Muscle layer of colon (tissue), 2 donors: ENCODE measurements around the gene LPGAT1.
"Not testable (repeated sequence)": the region's sequence is repeated elsewhere in the genome, so short reads cannot be mapped to it uniquely, and the experiment has no call there.

Experiments used
- H3K27ac ChIP-seq: one replicate; pipeline ENCODE4 v1.7.0; 2013; ENCODE audit warnings: low read depth, mild to moderate bottlenecking, low read length, moderate library complexity
- H3K27me3 ChIP-seq, 2 donors: one replicate each; pipeline ENCODE4 v1.7.0; 2013; ENCODE audit warnings: low read length in 2 of 2, mild to moderate bottlenecking in 2 of 2; ENCODE audit not compliant: insufficient read depth in 2 of 2, control insufficient read depth in 1 of 2
- H3K36me3 ChIP-seq: one replicate; pipeline ENCODE4 v1.7.0; 2013; ENCODE audit warnings: mild to moderate bottlenecking, low read length; ENCODE audit not compliant: insufficient read depth
- H3K4me1 ChIP-seq: one replicate; pipeline ENCODE4 v1.7.0; 2013; ENCODE audit warnings: mild to moderate bottlenecking, low read length; ENCODE audit not compliant: insufficient read depth
- H3K4me3 ChIP-seq, 2 donors: one replicate each; pipeline ENCODE4 v1.7.0; 2013; ENCODE audit warnings: low read length in 2 of 2, low read depth in 1 of 2, mild to moderate bottlenecking in 1 of 2, moderate library complexity in 1 of 2
- H3K9ac ChIP-seq: one replicate; pipeline ENCODE4 v1.7.0; 2013; ENCODE audit warnings: low read length
- H3K9me3 ChIP-seq: one replicate; pipeline ENCODE4 v1.7.0; 2013; ENCODE audit warnings: mild to moderate bottlenecking, low read length
- donor health status: abdominal sarcoma.
- donor health status: Adenocarcinoma of cecum.

Gene LPGAT1

DNA sequence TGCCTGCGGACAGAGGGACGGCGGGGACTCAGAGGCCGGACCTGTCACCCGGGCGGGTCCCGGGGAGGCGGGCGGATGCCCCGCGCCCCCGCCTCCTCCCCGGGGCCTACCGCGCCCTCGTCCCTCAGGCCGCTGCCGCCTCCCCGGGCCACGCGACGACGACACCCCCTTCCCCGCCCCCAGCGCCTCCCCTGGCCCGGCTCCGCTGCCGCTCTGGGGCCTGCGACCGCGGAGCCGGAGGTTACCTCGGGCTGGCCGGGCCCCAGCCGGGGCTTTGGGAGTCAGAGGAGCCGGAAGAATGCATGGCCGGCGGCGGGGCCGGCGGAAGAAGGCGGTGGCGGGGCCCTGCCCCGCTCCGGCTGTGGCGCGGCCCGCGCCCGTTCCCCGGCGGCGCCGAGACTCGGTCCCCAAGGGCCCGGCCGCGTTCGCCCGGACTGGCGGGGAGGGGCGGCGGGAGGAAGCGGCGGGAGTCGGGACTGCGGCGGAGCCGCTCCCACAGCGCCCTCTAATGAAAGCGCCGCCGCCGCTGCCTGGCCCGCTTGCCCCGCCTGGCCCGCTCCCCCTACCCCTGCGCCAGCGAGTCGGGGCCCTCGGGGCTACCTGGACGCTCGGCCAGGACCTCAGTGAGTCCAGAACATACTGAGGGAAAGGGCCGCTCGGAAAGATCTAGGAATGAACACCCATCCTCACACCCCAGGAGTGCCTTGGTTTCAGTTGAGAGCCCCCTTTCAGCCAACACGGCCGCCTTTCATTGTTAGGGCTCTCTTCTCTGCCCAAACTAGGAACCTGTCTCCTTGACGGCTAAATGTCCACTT lies at the start of gene LPGAT1:
TSS of gene LPGAT1 (minus strand) at position 436 of the 815 bp plus-strand sequence. CDS start 1,467 bp downstream, outside the sequence.
- Histone ChIP-seq H3K27me3 (no peaks in the 10 kb centered on the region), H3K9ac (peak within 1 kb of the TSS; percentile 66), H3K27ac (peak within 1 kb of the TSS; percentile 78), H3K9me3 (no peaks in the 10 kb centered on the region), H3K4me3 (peak within 1 kb of the TSS; percentile 75 to 91), H3K36me3 (no peaks in the 10 kb centered on the region), H3K4me1 (peaks cover 11% of the 10 kb centered on the region)

DNA sequence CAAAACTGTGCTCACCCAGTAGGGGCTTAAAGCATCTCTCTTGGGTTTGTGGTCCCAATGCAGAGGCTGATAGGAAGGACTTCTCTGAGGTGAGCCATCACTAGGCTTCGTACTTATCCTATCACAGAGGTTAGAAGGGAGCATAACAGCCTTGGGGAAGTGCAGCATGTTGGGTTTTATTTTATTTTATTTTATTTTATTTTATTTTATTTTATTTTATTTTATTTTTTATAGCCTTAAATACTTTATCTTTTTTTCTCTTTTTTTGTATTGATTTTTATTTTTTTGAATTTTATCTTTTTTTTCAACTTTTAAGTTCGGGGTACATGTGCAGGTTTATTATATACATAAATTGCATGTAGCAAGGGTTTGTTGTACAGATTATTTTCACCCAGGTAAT lies 48.9 kb upstream of the LPGAT1 start:
- Histone ChIP-seq H3K9ac (no peak overlapping the region), H3K4me1 (no peaks in the 10 kb centered on the region), H3K36me3 (no peaks in the 10 kb centered on the region)

GRCh38 chr1:211876851-211877590 lies 46.5 kb upstream of the LPGAT1 start:
- Histone ChIP-seq H3K4me3 (no peak overlapping the region), H3K9me3 (no peaks in the 10 kb centered on the region), H3K36me3 (no peaks in the 10 kb centered on the region), H3K27ac (no peak overlapping the region), H3K4me1 (no peaks in the 10 kb centered on the region), H3K9ac (no peak overlapping the region), H3K27me3 (no peaks in the 10 kb centered on the region)

More for the DNA sequence above, 48.9 kb upstream of the LPGAT1 start:
- H3K4me3 ChIP-seq = no peak overlapping the region
- no peaks in the 10 kb centered on the region for H3K9me3 ChIP-seq
- no peak overlapping the region for H3K27ac ChIP-seq
- no peaks in the 10 kb centered on the region for H3K27me3 ChIP-seq

DNA sequence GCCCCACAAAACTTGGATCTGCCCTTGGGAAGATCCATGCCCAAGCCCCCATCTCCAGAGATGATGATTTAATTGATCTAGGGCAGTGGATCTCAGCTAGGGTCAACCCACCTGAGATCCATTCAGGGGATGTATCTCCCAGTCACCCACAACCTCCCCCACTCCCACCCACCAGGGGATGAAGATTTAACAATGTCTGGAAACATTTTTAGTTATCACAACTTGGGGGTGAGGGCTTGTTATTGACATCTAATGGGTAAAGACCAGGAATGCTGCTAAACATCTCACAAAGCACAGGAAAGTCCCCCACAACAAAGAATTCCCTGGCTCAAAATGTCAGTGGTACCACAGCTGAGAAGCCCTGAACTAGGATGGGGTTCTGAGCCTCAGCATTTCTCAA lies 45.0 kb upstream of the LPGAT1 start:
- Histone ChIP-seq H3K4me1 (no peaks in the 10 kb centered on the region), H3K27ac (no peak overlapping the region), H3K27me3 (no peaks in the 10 kb centered on the region), H3K9ac (no peak overlapping the region), H3K4me3 (no peak overlapping the region), H3K36me3 (no peaks in the 10 kb centered on the region), H3K9me3 (no peaks in the 10 kb centered on the region)

GRCh38 chr1:211874521-211875347 lies 44.2 kb upstream of the LPGAT1 start:
- Histone ChIP-seq H3K9ac (no peak overlapping the region), H3K36me3 (no peaks in the 10 kb centered on the region), H3K27ac (no peak overlapping the region), H3K9me3 (no peaks in the 10 kb centered on the region), H3K27me3 (no peaks in the 10 kb centered on the region), H3K4me3 (no peak overlapping the region), H3K4me1 (no peaks in the 10 kb centered on the region)

- H3K27ac ChIP-seq, H3K9me3 ChIP-seq, H3K4me1 ChIP-seq, H3K4me3 ChIP-seq, H3K36me3 ChIP-seq, H3K27me3 ChIP-seq, H3K9ac ChIP-seq: not testable (repeated sequence)
Measured at GRCh38 chr1:211873731-211874130, 43.2 kb upstream of the LPGAT1 start.

GRCh38 chr1:211870156-211870555 lies 39.6 kb upstream of the LPGAT1 start:
- Histone ChIP-seq H3K9ac (no peak overlapping the region), H3K9me3 (no peaks in the 10 kb centered on the region), H3K4me1 (no peaks in the 10 kb centered on the region), H3K4me3 (no peak overlapping the region), H3K36me3 (no peaks in the 10 kb centered on the region), H3K27ac (no peak overlapping the region), H3K27me3 (no peaks in the 10 kb centered on the region)

DNA sequence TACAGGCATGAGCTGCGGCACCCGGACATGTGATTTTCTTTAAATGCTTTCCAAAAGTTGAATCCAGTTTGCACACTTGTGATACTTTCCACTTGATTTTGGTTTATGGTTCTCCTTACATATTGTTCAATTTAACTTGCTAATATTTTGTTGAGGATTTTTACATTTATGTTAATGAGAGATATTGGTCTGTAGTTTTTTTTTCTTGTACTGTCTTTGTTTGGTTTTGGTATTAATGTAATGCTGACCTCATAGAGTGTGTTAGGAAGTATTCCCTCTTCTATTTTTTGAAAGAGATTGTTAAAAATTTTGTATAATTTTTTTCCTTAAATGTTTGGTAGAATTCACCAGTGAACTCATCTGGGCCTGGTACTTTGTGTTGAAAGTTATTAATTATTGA lies 34.6 kb upstream of the LPGAT1 start:
- no peaks in the 10 kb centered on the region for H3K36me3 ChIP-seq
- H3K4me3 ChIP-seq = no peak overlapping the region
- no peak overlapping the region for H3K27ac ChIP-seq
- H3K9ac ChIP-seq = no peak overlapping the region
- no peaks in the 10 kb centered on the region for H3K9me3 ChIP-seq
- no peaks in the 10 kb centered on the region for H3K4me1 ChIP-seq
- H3K27me3 ChIP-seq = no peaks in the 10 kb centered on the region

- Histone ChIP-seq H3K27ac (no peak overlapping the region), H3K4me3 (no peak overlapping the region), H3K4me1 (no peaks in the 10 kb centered on the region), H3K9me3 (peaks cover 5% of the 10 kb centered on the region), H3K36me3 (no peaks in the 10 kb centered on the region), H3K27me3 (no peaks in the 10 kb centered on the region), H3K9ac (no peak overlapping the region)
Measured at GRCh38 chr1:211859405-211859804, 28.8 kb upstream of the LPGAT1 start.

DNA sequence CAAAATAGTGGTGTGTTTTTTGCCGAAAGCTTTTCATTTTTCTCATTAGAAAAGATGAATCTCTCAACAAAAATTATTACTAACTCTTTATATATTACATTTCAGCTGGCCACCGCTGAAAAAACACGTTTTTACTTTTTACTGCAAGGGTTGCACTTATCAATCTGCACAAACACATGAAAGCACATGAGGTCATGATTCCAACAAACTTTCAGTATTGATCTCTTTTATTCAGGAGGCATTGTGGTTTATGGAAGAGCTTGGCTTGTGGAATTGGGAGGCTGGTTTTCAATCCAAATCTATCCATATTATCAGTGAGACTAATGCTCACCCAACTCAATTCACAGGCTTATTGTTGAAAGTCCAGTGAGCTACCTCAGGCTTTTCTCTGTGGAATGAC lies 20.6 kb upstream of the LPGAT1 start:
- Histone ChIP-seq H3K9ac (no peak overlapping the region), H3K4me1 (no peaks in the 10 kb centered on the region), H3K36me3 (no peaks in the 10 kb centered on the region)

More for the DNA sequence above, 20.6 kb upstream of the LPGAT1 start:
- Histone ChIP-seq H3K4me3 (no peak overlapping the region), H3K27ac (no peak overlapping the region), H3K9me3 (no peaks in the 10 kb centered on the region), H3K27me3 (no peaks in the 10 kb centered on the region)
